Uterus (tissue), 2 donors: ENCODE measurements around the gene PITPNM2.

ENCODE experiments used
- POLR2A ChIP-seq, 2 donors: fragments of 450-650 bp; IDR thresholded peaks; one replicate each; pipeline ENCODE4 v1.6.1; 2016; ENCODE audit warnings: antibody characterized with exemption in 2 of 2, mild to moderate bottlenecking in 1 of 2, moderate library complexity in 1 of 2
- TF ChIP-seq, protein P1 (sequence below), 4 experiments: fragments of 200-600 bp in 2 of 4; fragments of 450-650 bp in 2 of 4; sonication (generic) in 2 of 4; IDR thresholded peaks; one replicate each; pipeline ENCODE4 v1.5.1; 2016 to 2019; ENCODE audit warnings: antibody characterized with exemption in 4 of 4, mild to moderate bottlenecking in 2 of 4, moderate library complexity in 1 of 4

DNA sequence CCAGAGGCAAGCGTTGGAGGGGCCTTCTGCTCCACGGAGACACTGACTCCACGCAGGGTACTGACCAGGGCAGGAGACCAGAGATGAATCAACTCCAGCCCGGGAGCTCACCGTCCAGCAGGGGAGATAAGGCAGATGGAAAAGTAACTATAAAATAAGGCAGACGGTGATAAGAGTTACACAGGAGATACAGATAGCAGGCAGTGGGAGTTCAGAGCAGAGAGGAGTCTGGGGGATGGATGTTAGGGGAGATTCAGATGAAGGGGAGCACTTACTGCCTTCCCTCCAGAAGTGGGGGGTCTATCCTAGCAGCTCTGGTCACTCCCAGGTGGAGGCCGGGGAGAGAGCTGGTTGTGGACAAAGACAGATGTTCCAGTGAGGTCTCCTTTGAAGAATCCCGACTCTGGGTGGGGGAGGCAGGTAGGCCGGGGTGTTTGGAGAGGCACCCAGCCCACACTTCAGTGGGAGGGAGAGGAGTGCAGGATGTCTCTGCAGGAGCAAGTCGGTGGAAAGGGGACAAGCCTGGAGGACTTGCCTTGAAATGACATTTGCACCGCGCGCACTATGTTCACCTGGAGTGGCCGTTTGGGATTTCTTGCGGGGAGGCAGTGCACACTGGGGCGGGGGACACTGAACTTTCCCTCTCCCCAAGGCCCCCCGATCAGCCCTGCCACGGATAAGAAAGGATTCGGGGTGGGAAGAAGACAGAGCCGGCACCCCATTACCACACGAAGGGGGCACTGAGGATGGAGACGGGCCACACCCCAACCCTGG lies 1.2 kb downstream of the PITPNM2 start:
- TF ChIP-seq POLR2A (IDR thresholded peaks at IDR 0.05), result no peak
- TF ChIP-seq, protein P1, sequence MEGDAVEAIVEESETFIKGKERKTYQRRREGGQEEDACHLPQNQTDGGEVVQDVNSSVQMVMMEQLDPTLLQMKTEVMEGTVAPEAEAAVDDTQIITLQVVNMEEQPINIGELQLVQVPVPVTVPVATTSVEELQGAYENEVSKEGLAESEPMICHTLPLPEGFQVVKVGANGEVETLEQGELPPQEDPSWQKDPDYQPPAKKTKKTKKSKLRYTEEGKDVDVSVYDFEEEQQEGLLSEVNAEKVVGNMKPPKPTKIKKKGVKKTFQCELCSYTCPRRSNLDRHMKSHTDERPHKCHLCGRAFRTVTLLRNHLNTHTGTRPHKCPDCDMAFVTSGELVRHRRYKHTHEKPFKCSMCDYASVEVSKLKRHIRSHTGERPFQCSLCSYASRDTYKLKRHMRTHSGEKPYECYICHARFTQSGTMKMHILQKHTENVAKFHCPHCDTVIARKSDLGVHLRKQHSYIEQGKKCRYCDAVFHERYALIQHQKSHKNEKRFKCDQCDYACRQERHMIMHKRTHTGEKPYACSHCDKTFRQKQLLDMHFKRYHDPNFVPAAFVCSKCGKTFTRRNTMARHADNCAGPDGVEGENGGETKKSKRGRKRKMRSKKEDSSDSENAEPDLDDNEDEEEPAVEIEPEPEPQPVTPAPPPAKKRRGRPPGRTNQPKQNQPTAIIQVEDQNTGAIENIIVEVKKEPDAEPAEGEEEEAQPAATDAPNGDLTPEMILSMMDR (IDR thresholded peaks at IDR 0.05), result no peak
